ENCODE results near the gene SLC6A16.

Gene SLC6A16

DNA sequence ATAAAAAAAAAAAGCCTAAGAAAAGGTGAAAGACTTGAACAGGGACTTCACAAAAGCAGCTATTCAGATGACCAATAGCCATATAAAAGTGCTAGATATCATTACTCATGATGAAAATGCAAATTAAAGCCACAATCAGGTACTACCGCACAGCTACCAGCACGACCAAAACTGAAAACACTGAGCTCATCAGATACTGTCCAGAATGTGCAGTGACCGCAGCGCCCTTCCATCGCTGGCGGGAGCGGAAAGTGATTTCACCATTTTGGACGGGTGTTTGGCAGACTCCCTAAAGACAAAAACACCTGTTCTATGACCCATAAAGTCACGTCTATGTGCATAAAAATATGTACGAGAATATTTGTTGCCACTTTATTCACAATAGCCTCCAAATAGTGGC, 60.7 kb downstream of the SLC6A16 start:
- no peak for FAIRE-seq

DNA sequence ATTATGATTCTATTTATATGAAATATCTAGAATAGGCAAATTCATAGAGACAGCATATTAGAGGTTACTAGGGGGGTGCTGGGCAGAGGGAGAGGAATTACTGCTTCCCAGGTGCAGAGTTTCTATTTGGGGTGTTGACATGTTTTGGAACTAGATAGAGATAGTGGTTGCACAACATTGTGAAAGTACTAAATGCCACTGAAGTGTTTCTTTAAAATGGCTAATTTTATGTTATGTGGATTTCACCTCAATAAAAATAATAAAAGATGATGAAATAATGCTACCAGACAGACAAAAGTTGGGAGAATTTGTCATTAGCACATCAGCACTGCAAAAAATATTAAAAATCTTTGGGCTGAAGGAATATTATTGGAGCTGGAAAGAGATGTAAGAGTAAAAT, 63.4 kb downstream of the SLC6A16 start:
- no peak for FAIRE-seq

DNA sequence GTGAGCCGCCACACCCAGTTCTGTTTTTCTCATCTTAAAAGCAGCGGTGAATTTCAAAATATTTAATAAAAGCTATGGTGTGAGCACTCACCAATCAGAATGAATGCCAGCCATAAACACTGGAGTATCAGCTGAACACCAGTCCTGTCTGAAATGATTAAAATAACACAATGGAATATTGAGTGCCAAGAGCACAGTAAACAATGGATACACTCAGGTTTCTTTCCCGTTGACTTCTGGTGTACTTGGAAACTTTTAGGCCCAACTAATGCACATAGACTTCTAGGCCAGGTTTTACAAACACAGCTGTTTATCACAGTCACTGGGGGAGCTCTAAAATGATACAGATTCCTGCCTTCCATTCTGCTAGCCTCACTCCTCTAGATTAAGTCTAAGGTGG, 68.3 kb downstream of the SLC6A16 start:
- no peak for FAIRE-seq

DNA sequence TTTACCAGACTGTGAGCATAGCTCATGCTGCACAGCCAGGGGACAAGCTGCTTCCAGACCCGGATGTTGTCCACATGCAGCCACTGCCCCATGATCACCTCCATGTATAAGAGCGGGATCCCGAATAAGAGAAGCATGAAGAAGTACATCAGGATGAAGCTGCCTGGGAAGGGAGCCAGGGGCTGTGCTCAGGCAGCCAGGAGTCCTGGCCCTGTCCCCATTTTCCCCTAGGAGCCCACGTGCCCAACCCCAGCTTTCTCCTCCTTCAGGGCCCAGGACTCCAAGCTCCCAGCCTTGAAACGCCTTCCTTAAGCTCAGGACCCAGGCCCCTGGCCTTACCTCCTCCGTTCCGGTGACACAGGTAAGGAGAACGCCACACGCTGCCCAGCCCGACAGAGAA, 69.3 kb downstream of the SLC6A16 start:
- FAIRE-seq: no peak

DNA sequence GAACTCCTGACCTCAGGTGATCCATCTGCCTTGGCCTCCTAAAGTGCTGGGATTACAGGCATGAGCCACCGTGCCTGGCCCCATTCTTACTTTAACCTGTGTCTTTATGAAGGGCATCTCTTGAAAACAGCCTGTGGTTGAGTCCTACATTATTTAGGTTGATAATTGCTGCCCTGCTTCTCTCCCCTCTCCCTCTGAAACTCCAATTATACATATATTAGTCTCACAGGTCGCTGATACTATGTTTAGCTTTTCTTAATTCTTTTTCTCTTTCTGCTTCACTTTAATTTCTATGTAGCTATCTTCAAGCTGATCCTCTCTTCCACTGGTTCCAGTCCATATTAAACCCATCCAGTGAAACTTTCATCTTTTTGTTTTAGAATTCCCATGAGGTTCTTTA, 75.1 kb downstream of the SLC6A16 start:
- no peak for FAIRE-seq

DNA sequence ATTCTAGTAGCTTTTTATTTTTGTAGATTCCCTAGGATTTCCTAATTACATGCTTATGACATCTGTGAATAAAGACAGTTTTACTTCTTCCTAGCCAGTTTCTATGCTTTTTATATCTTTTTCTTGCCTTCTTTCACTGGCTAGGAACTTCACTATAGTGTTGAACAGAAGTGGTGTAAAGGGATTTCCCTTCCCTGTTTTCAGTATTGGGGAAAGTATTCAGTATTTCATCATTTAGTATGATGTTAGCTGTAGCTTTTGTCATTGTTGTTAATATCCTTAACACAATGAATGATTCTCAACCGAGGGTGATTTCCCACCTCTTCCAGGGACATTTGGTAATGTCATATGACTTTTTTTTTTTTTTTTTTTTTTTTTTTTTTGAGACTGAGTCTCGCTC, 77.3 kb downstream of the SLC6A16 start:
- FAIRE-seq: no peak

DNA sequence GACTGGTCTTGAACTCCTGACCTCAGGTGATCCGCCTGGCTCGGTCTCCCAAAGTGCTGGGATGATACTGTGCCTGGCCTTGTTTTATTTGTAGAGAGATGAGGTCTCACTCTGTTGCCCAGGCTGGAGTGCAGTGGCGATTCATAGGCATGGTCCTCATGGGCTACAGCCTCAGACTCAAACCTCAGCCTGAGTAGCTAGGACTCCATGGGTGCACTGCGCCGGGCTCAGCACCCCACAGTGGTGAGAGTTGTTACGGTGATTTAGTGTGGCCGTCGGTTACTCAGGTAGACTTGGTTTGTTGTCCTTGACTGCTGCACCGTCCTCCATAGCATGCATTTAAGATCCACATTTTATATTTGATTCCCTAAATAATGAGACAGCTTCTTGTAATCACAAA, 80.7 kb downstream of the SLC6A16 start:
- FAIRE-seq: no peak

DNA sequence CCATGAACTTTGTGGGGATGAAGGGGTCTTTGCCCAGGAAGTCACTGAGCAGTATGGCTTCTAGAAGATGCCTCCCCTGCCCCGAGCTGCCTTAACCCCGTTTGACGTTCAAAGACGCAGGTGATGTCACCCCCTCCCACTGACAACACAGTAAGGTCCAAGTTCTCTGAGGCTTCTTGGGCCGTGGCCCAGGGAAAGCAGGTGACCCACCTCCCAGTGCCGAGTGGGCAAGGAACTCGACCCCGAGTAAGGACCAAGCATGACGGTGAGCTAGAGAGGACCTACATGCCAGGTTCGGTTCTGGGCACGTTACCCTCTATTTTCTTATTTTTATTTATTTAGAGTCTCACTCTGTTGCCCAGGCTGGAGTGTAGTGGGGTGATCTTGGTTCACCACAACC, 81.3 kb downstream of the SLC6A16 start:
- FAIRE-seq: no peak

DNA sequence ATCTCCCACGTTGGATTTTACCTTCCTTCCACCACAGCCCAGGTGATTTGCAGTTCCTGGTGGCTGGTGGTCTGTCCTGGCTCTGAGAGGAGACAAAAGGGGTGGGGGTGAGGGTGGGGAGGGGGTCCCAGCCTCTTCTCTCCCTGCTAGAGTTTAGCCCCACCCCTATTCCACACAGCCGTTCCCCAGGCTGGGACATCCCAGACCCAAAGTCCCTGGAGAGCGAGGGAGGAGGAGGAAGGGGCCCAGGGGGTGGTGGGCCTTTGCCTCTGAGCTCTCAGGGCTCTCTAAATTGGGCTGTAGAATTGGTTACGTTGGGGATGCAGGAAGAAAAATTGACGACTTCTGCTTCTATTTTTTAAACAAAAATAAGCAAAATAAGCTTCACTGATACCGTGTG, 81.9 kb downstream of the SLC6A16 start:
- no peak for FAIRE-seq

DNA sequence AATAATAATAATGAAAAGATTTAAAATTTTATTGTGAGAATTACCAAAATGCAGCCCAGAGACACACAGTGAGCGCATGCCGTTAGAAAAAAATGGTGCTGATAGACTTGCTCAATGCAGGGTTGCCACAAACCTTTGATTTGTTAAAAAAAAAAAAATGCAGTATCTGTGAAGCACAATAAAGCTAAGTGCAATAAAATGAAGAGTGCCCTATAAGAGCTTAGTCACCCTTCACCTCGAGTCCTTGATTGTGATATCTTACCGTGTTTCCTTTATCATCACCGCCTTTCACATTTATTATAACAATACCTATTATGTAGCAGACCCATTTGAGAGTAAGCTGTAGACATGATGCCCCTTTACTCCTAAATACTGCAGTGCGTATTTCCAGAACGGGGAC, 83.2 kb downstream of the SLC6A16 start:
- FAIRE-seq: no peak

Data from G401.6 (cell line).